Measurements from ENCODE around the gene NRGN. TPM values are rescaled to one million over a fixed set of nuclear protein-coding genes. Genes with fewer than 3 reads are reported as not detected.

NRGN gene
- polyA plus RNA-seq, 1 donor from 2014 or later = 0.69 TPM

DNA sequence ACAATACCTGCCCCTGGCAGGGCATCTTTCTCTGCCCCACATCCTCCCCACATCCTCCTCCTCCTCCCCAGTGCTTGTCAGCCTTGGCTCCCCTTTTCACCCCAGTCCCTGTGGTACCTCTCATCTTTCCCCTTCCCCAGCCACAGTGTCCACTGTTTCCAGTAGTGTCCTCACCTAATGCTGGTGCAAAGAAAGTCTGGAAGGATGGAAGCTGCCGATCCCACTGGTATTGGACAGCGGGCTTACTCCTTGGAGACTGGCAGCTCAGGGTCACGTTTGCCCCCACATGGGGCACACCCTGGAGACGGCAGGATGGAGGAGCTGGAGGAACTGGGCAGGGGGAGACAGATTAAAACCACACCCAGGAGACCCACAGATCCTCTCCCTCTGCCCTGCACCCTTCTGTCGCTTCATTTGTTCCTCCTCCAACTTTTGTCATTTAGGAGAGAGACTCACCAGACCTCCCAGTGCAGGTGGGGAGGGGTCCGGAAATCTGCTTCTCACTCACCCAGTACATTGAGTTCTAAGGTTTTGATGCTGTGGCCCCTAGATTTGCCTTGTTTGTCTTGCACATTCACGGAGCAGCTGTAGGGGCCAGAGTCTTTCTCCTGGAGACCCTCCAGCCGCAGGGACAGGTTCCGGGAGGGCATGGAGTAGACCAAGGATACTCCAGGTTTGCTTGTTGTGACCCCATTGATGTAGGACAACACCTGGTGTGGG lies 16.5 kb downstream of the NRGN start:
- Histone ChIP-seq H3K4me2 (ENCODE audit: low read length) (no peak overlapping the region), H3K79me2 (replicated peaks; ENCODE audit: insufficient read depth, low read length) (no peaks in the 10 kb centered on the region), H3K36me3 (ENCODE audit: insufficient read depth, low read length) (no peaks in the 10 kb centered on the region), H3K27ac (ENCODE audit: low read length) (no peak overlapping the region), H3K9me3 (ENCODE audit: low read length) (no peaks in the 10 kb centered on the region), H3K4me3 (ENCODE audit: low read length) (no peak overlapping the region), H4K20me1 (ENCODE audit: insufficient read depth) (no peaks in the 10 kb centered on the region), H3K9ac (ENCODE audit: low read length) (no peak overlapping the region), H3K27me3 (ENCODE audit: insufficient read depth, low read depth, low read length) (peaks cover 97% of the 10 kb centered on the region), H2AFZ (ENCODE audit: low read depth, low read length) (no peak overlapping the region), H3K9me2 (ENCODE audit: insufficient read depth, low read length) (no peaks in the 10 kb centered on the region), H3F3A (ENCODE audit: insufficient read depth, low read length, poor library complexity, severe bottlenecking) (no peaks in the 10 kb centered on the region)
- no peak for TF ChIP-seq REST (IDR thresholded peaks at IDR 0.05; ENCODE audit: borderline replicate concordance)
- no peak for TF ChIP-seq MXI1 (conservative IDR thresholded peaks at IDR 0.05; ENCODE audit: poor library complexity, severe bottlenecking)
- no peak for TF ChIP-seq EZH2 (IDR thresholded peaks at IDR 0.05; ENCODE audit: borderline replicate concordance, insufficient read depth, low read length, poor library complexity, severe bottlenecking)
- no peak for TF ChIP-seq RAD21 (conservative IDR thresholded peaks at IDR 0.05)
- TF ChIP-seq TAF1 (IDR thresholded peaks at IDR 0.05; ENCODE audit: low read depth) = no peak
- TF ChIP-seq SMC3 (conservative IDR thresholded peaks at IDR 0.05; ENCODE audit: poor library complexity) = no peak
- no peak for TF ChIP-seq POLR2AphosphoS5 (IDR thresholded peaks at IDR 0.05)
- TF ChIP-seq, protein P1, sequence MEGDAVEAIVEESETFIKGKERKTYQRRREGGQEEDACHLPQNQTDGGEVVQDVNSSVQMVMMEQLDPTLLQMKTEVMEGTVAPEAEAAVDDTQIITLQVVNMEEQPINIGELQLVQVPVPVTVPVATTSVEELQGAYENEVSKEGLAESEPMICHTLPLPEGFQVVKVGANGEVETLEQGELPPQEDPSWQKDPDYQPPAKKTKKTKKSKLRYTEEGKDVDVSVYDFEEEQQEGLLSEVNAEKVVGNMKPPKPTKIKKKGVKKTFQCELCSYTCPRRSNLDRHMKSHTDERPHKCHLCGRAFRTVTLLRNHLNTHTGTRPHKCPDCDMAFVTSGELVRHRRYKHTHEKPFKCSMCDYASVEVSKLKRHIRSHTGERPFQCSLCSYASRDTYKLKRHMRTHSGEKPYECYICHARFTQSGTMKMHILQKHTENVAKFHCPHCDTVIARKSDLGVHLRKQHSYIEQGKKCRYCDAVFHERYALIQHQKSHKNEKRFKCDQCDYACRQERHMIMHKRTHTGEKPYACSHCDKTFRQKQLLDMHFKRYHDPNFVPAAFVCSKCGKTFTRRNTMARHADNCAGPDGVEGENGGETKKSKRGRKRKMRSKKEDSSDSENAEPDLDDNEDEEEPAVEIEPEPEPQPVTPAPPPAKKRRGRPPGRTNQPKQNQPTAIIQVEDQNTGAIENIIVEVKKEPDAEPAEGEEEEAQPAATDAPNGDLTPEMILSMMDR (IDR thresholded peaks at IDR 0.05; ENCODE audit: poor library complexity, severe bottlenecking) = no peak
- TF ChIP-seq EP300 (conservative IDR thresholded peaks at IDR 0.05; ENCODE audit: poor library complexity, severe bottlenecking) = no peak

DNA sequence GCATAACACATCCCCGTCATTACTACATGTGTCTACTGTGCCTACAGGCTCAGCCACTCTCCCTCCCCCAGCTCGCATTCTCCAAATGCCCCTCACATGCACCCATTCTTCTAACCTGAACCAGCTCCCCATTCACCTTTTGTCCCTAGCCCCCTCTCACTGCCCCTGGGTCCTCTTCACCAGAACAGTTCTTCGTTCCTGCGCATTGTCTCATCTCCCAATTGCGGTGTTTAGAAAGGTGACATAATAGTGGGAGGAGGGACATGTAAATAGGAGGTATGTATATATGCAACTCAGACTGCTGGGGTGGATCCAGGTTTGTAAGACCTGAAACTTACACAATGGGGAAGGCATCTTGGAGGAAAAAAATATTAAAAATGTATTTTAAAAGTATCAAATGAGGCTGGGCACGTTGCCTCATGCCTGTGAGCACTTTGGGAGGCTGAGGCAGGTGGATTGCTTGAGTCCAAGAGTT lies 17.0 kb downstream of the NRGN start:
- H3K4me2 ChIP-seq (ENCODE audit: low read length) = no peak overlapping the region
- H3F3A ChIP-seq (ENCODE audit: insufficient read depth, low read length, poor library complexity, severe bottlenecking) = no peaks in the 10 kb centered on the region
- no peak overlapping the region for H2AFZ ChIP-seq (ENCODE audit: low read depth, low read length)
- H3K9me3 ChIP-seq (ENCODE audit: low read length) = no peaks in the 10 kb centered on the region
- H3K27me3 ChIP-seq (ENCODE audit: insufficient read depth, low read depth, low read length) = peaks cover 97% of the 10 kb centered on the region
- no peaks in the 10 kb centered on the region for H3K9me2 ChIP-seq (ENCODE audit: insufficient read depth, low read length)
- no peaks in the 10 kb centered on the region for H4K20me1 ChIP-seq (ENCODE audit: insufficient read depth)
- no peaks in the 10 kb centered on the region for H3K36me3 ChIP-seq (ENCODE audit: insufficient read depth, low read length)
- TF ChIP-seq MXI1 (conservative IDR thresholded peaks at IDR 0.05; ENCODE audit: poor library complexity, severe bottlenecking) = no peak
- TF ChIP-seq EP300 (conservative IDR thresholded peaks at IDR 0.05; ENCODE audit: poor library complexity, severe bottlenecking) = no peak
- peak; percentile 48 for TF ChIP-seq EZH2 (IDR thresholded peaks at IDR 0.05; ENCODE audit: borderline replicate concordance, insufficient read depth, low read length, poor library complexity, severe bottlenecking)
- TF ChIP-seq RAD21 (conservative IDR thresholded peaks at IDR 0.05) = no peak
- H3K27ac ChIP-seq (ENCODE audit: low read length) = no peak overlapping the region
- H3K9ac ChIP-seq (ENCODE audit: low read length) = no peak overlapping the region
- H3K4me3 ChIP-seq (ENCODE audit: low read length) = no peak overlapping the region
- H3K79me2 ChIP-seq (replicated peaks; ENCODE audit: insufficient read depth, low read length) = no peaks in the 10 kb centered on the region
